OCI-LY7 (cell line): ENCODE data around the gene NTN4. TPM values are rescaled to one million over a fixed set of nuclear protein-coding genes. Genes with fewer than 3 reads are reported as not detected.
A peak's percentile ranks its signal among the peaks of the same experiment; 100 is the strongest.
"Not testable (repeated sequence)": the region's sequence is repeated elsewhere in the genome, so short reads cannot be mapped to it uniquely, and the experiment has no call there.

ENCODE experiments used
- BruUV-seq: library from RNA; stranded (reverse); fragments of 400-500 nt; replicated peaks from 2 replicates; lab custom pipeline; 2021; lab: Mats Ljungman, UMichigan
- CTCF ChIA-PET: fragments of 300-600 bp; sonication (Branson Sonifier 250); formaldehyde crosslinking; loops from one replicate; lab custom pipeline; 2022; ENCODE audit warnings: antibody characterized with exemption; ENCODE audit not compliant: unreplicated experiment; lab: Charles Lee
- POLR2A ChIA-PET: fragments of 300-600 bp; sonication (Branson Sonifier 250); formaldehyde crosslinking; loops from one replicate; lab custom pipeline; 2022; ENCODE audit warnings: antibody characterized with exemption; lab: Charles Lee
- DNase-seq: peaks from one replicate; pipeline ENCODE4 v3.0.0-alpha.2; 2015; ENCODE audit warnings: low spot score
- H2AFZ ChIP-seq: fragments of 200-600 bp; sonication (generic), shearing (Covaris generic); 2 replicates; pipeline ENCODE4 v1.6.1; 2014; ENCODE audit warnings: mild to moderate bottlenecking, antibody characterized with exemption, low read length, moderate library complexity
- H3K27ac ChIP-seq: fragments of 200-600 bp; sonication (generic); 2 replicates; pipeline ENCODE4 v1.5.1; 2014; ENCODE audit warnings: mixed run types, low read depth, mild to moderate bottlenecking, moderate library complexity, low read length, inconsistent platforms; ENCODE audit not compliant: poor library complexity, severe bottlenecking
- H3K36me3 ChIP-seq: fragments of 200-600 bp; sonication (generic); 2 replicates; pipeline ENCODE4 v1.6.1; 2014; ENCODE audit warnings: mild to moderate bottlenecking, antibody characterized with exemption, low read length, moderate library complexity, mixed read lengths; ENCODE audit not compliant: insufficient read depth
- H3K4me1 ChIP-seq: fragments of 200-600 bp; sonication (generic); 2 replicates; pipeline ENCODE4 v1.5.1; 2014; ENCODE audit warnings: mild to moderate bottlenecking, low read length; ENCODE audit not compliant: insufficient read depth, poor library complexity, severe bottlenecking
- H3K4me2 ChIP-seq: fragments of 200-600 bp; sonication (generic); 2 replicates; pipeline ENCODE4 v1.6.1; 2014; ENCODE audit warnings: mild to moderate bottlenecking, low read length
- H3K4me3 ChIP-seq: fragments of 200-600 bp; sonication (generic); 2 replicates; pipeline ENCODE4 v1.5.1; 2014; ENCODE audit warnings: mild to moderate bottlenecking, low read depth, low read length; ENCODE audit not compliant: poor library complexity, severe bottlenecking
- H3K79me2 ChIP-seq: fragments of 200-600 bp; sonication (generic); 2 replicates; pipeline ENCODE4 v1.6.1; 2016; ENCODE audit warnings: low read depth, mild to moderate bottlenecking, low read length, moderate library complexity, mixed read lengths; ENCODE audit not compliant: insufficient read depth
- H3K9me2 ChIP-seq: fragments of 200-600 bp; sonication (generic); 2 replicates; pipeline ENCODE4 v1.6.1; 2016; ENCODE audit warnings: mild to moderate bottlenecking, low read length, mixed read lengths; ENCODE audit not compliant: insufficient read depth
- H3K9me3 ChIP-seq: fragments of 200-600 bp; sonication (generic); 2 replicates; pipeline ENCODE4 v1.6.1; 2014; ENCODE audit warnings: mild to moderate bottlenecking, mixed run types, low read length, mixed read lengths
- H4K20me1 ChIP-seq: fragments of 200-600 bp; sonication (generic); 2 replicates; pipeline ENCODE4 v1.6.1; 2014; ENCODE audit warnings: mild to moderate bottlenecking, antibody characterized with exemption, low read length, moderate library complexity, mixed read lengths; ENCODE audit not compliant: insufficient read depth
- CTCF ChIP-seq: fragments of 200-600 bp; sonication (generic); conservative IDR thresholded peaks from 2 replicates; pipeline ENCODE4 v1.5.1; 2014; ENCODE audit warnings: mild to moderate bottlenecking, antibody characterized with exemption, low read length, moderate library complexity, mixed read lengths
- EZH2phosphoT487 ChIP-seq: fragments of 200-600 bp; sonication (generic); IDR thresholded peaks from 2 replicates; pipeline ENCODE4 v1.6.1; 2018; ENCODE audit warnings: low read depth, borderline replicate concordance, mild to moderate bottlenecking, mixed run types, antibody characterized with exemption, low read length, moderate library complexity, mixed read lengths
- intact Hi-C: fragments of 100-400 bp; cut with micrococcal nuclease; formaldehyde crosslinking; loops from one replicate; pipeline ENCODE4 v1.10.0; 2022; ENCODE audit not compliant: unreplicated experiment
- total RNA-seq, 2 experiments: library from RNA; depleted of rRNA in 1 of 2; stranded (reverse); fragments of >200 nt in 1 of 2; shearing (Covaris generic) in 1 of 2; gene quantifications; 2 replicates each; pipeline ENCODE4 v1.2.3, GENCODE V29; 2014 to 2022

Gene NTN4
- total RNA-seq, 2 experiments from 2014 or later: not detected

GRCh38 chr12:95829395-95829794, 38.8 kb upstream of the NTN4 start:
- Histone ChIP-seq H3K79me2 (no peaks in the 10 kb centered on the region), H3K27ac (no peak overlapping the region), H3K36me3 (no peaks in the 10 kb centered on the region), H3K4me2 (no peak overlapping the region), H4K20me1 (no peaks in the 10 kb centered on the region), H3K4me1 (no peaks in the 10 kb centered on the region), H3K4me3 (no peak overlapping the region), H3K9me2 (no peaks in the 10 kb centered on the region), H2AFZ (no peak overlapping the region), H3K9me3 (no peaks in the 10 kb centered on the region)
- BruUV-seq: no TSS peak
- no peak for TF ChIP-seq EZH2phosphoT487
- no peak for TF ChIP-seq CTCF
- ChIA-PET POLR2A (no interaction called here), CTCF (no interaction called here)
- no peak for DNase-seq
- intact Hi-C loops: no loop called here

- Histone ChIP-seq H3K4me3 (no peak overlapping the region), H3K36me3 (no peaks in the 10 kb centered on the region), H3K9me3 (no peaks in the 10 kb centered on the region), H3K27ac (no peak overlapping the region), H4K20me1 (no peaks in the 10 kb centered on the region), H3K4me2 (no peak overlapping the region), H3K9me2 (no peaks in the 10 kb centered on the region), H3K4me1 (no peaks in the 10 kb centered on the region), H3K79me2 (no peaks in the 10 kb centered on the region), H2AFZ (no peak overlapping the region)
- no peak for DNase-seq
- intact Hi-C loops: no loop called here
- ChIA-PET POLR2A (no interaction called here), CTCF (no interaction called here)
- TF ChIP-seq CTCF (peak; percentile 45), EZH2phosphoT487 (no peak)
- BruUV-seq: no TSS peak
Observed at GRCh38 chr12:95820096-95820703, 29.6 kb upstream of the NTN4 start.

GRCh38 chr12:95815632-95816212, 25.2 kb upstream of the NTN4 start:
- BruUV-seq: no TSS peak
- Histone ChIP-seq H3K79me2 (no peaks in the 10 kb centered on the region), H3K36me3 (no peaks in the 10 kb centered on the region), H3K4me3 (no peak overlapping the region), H3K9me3 (no peaks in the 10 kb centered on the region), H3K27ac (no peak overlapping the region), H3K4me2 (no peak overlapping the region), H2AFZ (no peak overlapping the region), H3K4me1 (no peaks in the 10 kb centered on the region), H3K9me2 (no peaks in the 10 kb centered on the region), H4K20me1 (no peaks in the 10 kb centered on the region)
- ChIA-PET CTCF (interaction anchor here (0.7 kb wide), 1 partner anchor 104 kb away, joined by 3 read pairs; no protein-coding TSS in a partner anchor), POLR2A (interaction anchor here (0.7 kb wide), 1 partner anchor 19 kb away, joined by 3 read pairs; no protein-coding TSS in a partner anchor)
- TF ChIP-seq CTCF (peak; percentile 89), EZH2phosphoT487 (no peak)
- intact Hi-C loops: loop anchor here (2.0 kb wide), 1 partner anchor 193 kb away; no protein-coding TSS in a partner anchor
- peak; percentile 27 for DNase-seq

- H3K27ac ChIP-seq, BruUV-seq, H2AFZ ChIP-seq, H3K4me2 ChIP-seq, H3K9me2 ChIP-seq, H3K36me3 ChIP-seq, H3K4me3 ChIP-seq, DNase-seq, H4K20me1 ChIP-seq, intact Hi-C loops, CTCF ChIA-PET, H3K79me2 ChIP-seq, H3K4me1 ChIP-seq, H3K9me3 ChIP-seq: not testable (repeated sequence)
- POLR2A ChIA-PET: interaction anchor here (1.1 kb wide), 1 partner anchor 15 kb away, joined by 3 read pairs; no protein-coding TSS in a partner anchor
Observed at GRCh38 chr12:95812155-95812554, 21.6 kb upstream of the NTN4 start.
